Smooth muscle cell of trachea (primary cell): ENCODE results near the gene GTF2H2C. TPM values are rescaled to one million over a fixed set of nuclear protein-coding genes. Genes with fewer than 3 reads are reported as not detected.

Experiments
- total RNA-seq: library from RNA; depleted of rRNA; stranded (reverse); fragments of >200 nt; gene quantifications from 2 replicates; pipeline ENCODE4 v1.2.1, GENCODE V29; 2014

Gene GTF2H2C
- 31.9 and 48.9 TPM in 2 replicates for total RNA-seq

GRCh38 chr5:69559908-69560330, at the start of gene GTF2H2C:
GTF2H2C (plus strand) TSS chr5:69560191; CDS start chr5:69565133, 4,942 bp downstream.

Other genes starting within 250 kb of the GTF2H2C start
- 5.6 and 7.7 TPM in 2 replicates for gene CCDC125, start 227.4 kb upstream of the GTF2H2C start, total RNA-seq
- 20.7 and 30.8 TPM in 2 replicates for gene AK6, start 190.7 kb upstream of the GTF2H2C start, total RNA-seq
- 62.2 and 88.9 TPM in 2 replicates for gene TAF9, start 190.7 kb upstream of the GTF2H2C start, total RNA-seq
- gene RAD17, start 190.4 kb upstream of the GTF2H2C start, total RNA-seq, result 26.1 and 26.3 TPM in 2 replicates
- 0.15 and 0.17 TPM in 2 replicates for gene MARVELD2, start 145.1 kb upstream of the GTF2H2C start, total RNA-seq
- 1.0 and 2.2 TPM in 2 replicates for gene OCLN, start 67.4 kb upstream of the GTF2H2C start, total RNA-seq